ENCODE data around the gene PQBP1. TPM values are rescaled to one million over a fixed set of nuclear protein-coding genes. Genes with fewer than 3 reads are reported as not detected.

PQBP1 gene
- total and polyA plus RNA-seq, 2 donors (not counting 3 experiments of a cell fraction or from before 2014, with no cell fraction given) = 86.3 to 86.8 TPM

DNA sequence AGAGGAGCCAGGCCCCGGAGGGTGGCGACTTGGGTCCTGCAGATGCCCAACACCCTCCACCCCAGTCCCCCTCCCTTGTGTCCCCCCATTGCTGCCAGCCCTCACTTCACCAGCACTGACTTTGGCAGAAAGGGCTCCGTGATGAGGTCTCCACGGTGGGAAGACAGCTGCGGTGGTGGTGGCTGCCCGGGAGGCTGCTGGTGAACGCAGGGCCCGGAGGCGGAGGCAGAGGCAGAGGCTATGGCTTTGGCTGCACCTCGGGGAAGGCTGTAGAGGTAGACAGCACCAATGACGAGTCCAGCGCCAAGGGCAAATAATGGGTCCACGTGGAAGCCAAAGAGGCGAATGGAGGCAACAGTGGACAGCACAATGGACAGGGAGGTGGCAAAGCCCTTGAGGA, 6.9 kb downstream of the PQBP1 start:
- Histone ChIP-seq H3K27me3 (ENCODE audit: control insufficient read depth in 2 of 2, insufficient read depth in 2 of 2, low read length in 2 of 2) (no peaks in the 10 kb centered on the region), H3K4me3 (replicated peaks in 1 of 3; ENCODE audit: insufficient read depth in 1 of 3, low read depth in 1 of 3, low read length in 3 of 3) (no peak overlapping the region), H2AFZ (ENCODE audit: low read depth, low read length) (no peak overlapping the region), H3K9ac (replicated peaks; ENCODE audit: extremely low read depth, insufficient read depth, low read length) (no peak overlapping the region), H3K36me3 (ENCODE audit: control insufficient read depth in 2 of 2, extremely low read depth in 1 of 2, insufficient read depth in 2 of 2, low read length in 2 of 2) (peaks cover 0 to 10% of the 10 kb centered on the region in 2 experiments), H3K79me2 (ENCODE audit: control insufficient read depth, insufficient read depth, low read length) (peaks cover 5% of the 10 kb centered on the region), H4K20me1 (replicated peaks; ENCODE audit: control insufficient read depth, extremely low read depth, insufficient read depth, low read length) (no peaks in the 10 kb centered on the region), H3K4me2 (ENCODE audit: insufficient read depth, low read length) (no peak overlapping the region), H3K9me3 (replicated peaks; ENCODE audit: control insufficient read depth, insufficient read depth, low read length) (no peaks in the 10 kb centered on the region), H3K9me1 (replicated peaks; ENCODE audit: control insufficient read depth, extremely low read depth, insufficient read depth, low read length) (no peaks in the 10 kb centered on the region), H3K4me1 (ENCODE audit: control insufficient read depth, extremely low read depth, insufficient read depth, low read length) (no peaks in the 10 kb centered on the region), H3K27ac (ENCODE audit: insufficient read depth, low read depth, low read length) (no peak overlapping the region)
- no TSS peak for BruUV-seq (replicated peaks)
- no peak for FAIRE-seq
- ChIA-PET POLR2A (no interaction called here), CTCF (no interaction called here)
- DNase-seq (ENCODE audit: low read depth, low spot score) = no peak
- intact Hi-C loops (cut with micrococcal nuclease) = no loop called here
- dilution Hi-C loops (cut with MboI; ENCODE audit: extremely low pct_ligation_motif_present, low sequenced_read_pairs) = no loop called here
- TF ChIP-seq, protein P1, sequence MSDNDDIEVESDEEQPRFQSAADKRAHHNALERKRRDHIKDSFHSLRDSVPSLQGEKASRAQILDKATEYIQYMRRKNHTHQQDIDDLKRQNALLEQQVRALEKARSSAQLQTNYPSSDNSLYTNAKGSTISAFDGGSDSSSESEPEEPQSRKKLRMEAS (IDR thresholded peaks at IDR 0.05; ENCODE audit: insufficient read depth, insufficient read length) = no peak
- TF ChIP-seq EZH2 (IDR thresholded peaks at IDR 0.05; ENCODE audit: borderline replicate concordance, low read depth, low read length, severe bottlenecking) (no peak), MYC (IDR thresholded peaks at IDR 0.05; ENCODE audit: low read depth, low read length) (no peak), GATA2 (IDR thresholded peaks at IDR 0.05; ENCODE audit: insufficient read depth, insufficient read length, low read depth, low read length) (no peak), POLR2A (IDR thresholded peaks at IDR 0.05; ENCODE audit: low read depth, low read length) (no peak), JUN (IDR thresholded peaks at IDR 0.05; ENCODE audit: borderline replicate concordance, insufficient read depth, insufficient read length, low read depth) (no peak), FOS (IDR thresholded peaks at IDR 0.05; ENCODE audit: borderline replicate concordance, insufficient read depth, low read length) (no peak), POLR2AphosphoS5 (IDR thresholded peaks at IDR 0.05; ENCODE audit: insufficient read depth, low read depth, low read length) (no peak)
- TF ChIP-seq, protein P2, sequence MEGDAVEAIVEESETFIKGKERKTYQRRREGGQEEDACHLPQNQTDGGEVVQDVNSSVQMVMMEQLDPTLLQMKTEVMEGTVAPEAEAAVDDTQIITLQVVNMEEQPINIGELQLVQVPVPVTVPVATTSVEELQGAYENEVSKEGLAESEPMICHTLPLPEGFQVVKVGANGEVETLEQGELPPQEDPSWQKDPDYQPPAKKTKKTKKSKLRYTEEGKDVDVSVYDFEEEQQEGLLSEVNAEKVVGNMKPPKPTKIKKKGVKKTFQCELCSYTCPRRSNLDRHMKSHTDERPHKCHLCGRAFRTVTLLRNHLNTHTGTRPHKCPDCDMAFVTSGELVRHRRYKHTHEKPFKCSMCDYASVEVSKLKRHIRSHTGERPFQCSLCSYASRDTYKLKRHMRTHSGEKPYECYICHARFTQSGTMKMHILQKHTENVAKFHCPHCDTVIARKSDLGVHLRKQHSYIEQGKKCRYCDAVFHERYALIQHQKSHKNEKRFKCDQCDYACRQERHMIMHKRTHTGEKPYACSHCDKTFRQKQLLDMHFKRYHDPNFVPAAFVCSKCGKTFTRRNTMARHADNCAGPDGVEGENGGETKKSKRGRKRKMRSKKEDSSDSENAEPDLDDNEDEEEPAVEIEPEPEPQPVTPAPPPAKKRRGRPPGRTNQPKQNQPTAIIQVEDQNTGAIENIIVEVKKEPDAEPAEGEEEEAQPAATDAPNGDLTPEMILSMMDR (IDR thresholded peaks at IDR 0.05; ENCODE audit: extremely low read depth in 1 of 2, insufficient read depth in 1 of 2, low read depth in 1 of 2, low read length in 2 of 2) = no peak

Measured in endothelial cell of umbilical vein (primary cell).